Body of pancreas (tissue), 4 donors: ENCODE data around the gene MAPK1. TPM values are rescaled to one million over a fixed set of nuclear protein-coding genes. Genes with fewer than 3 reads are reported as not detected.
A peak's percentile ranks its signal among the peaks of the same experiment; 100 is the strongest.

ENCODE experiments used
- ATAC-seq: fragments of 150-250 bp; one replicate; pipeline ENCODE4 v1.9.1; 2016
- DNase-seq, 4 donors: peaks; one replicate each; pipeline ENCODE4 v3.0.0-alpha.2; 2019
- H3K27ac ChIP-seq, 4 donors: fragments of 200-600 bp; sonication (generic); 1 replicate in 3 of 4; 2 replicates in 1 of 4; pipeline versions ENCODE4 v1.5.1 to v1.6.1; 2016 to 2019; ENCODE audit warnings: mild to moderate bottlenecking in 1 of 4, mixed read lengths in 1 of 4, moderate library complexity in 1 of 4
- H3K27me3 ChIP-seq, 2 donors: fragments of 200-600 bp; sonication (generic); one replicate each; pipeline ENCODE4 v1.6.0; 2016; ENCODE audit warnings: mild to moderate bottlenecking in 1 of 2
- H3K36me3 ChIP-seq, 2 donors: fragments of 200-600 bp; sonication (generic); replicated peaks in 1 of 2; 2 replicates each; pipeline ENCODE4 v1.5.1; 2016; ENCODE audit warnings: low read depth in 2 of 2; ENCODE audit not compliant: insufficient read depth in 1 of 2
- H3K4me1 ChIP-seq: fragments of 200-600 bp; sonication (generic); one replicate; pipeline ENCODE4 v1.6.0; 2016
- H3K4me3 ChIP-seq, 2 donors: fragments of 200-600 bp; sonication (generic); 1 replicate in 1 of 2; 2 replicates in 1 of 2; pipeline ENCODE4 v1.5.1; 2016 to 2019
- H3K9me3 ChIP-seq, 3 donors: fragments of 200-600 bp; sonication (generic); 1 replicate in 2 of 3; 2 replicates in 1 of 3; pipeline ENCODE4 v1.5.1; 2016
- POLR2A ChIP-seq, 3 donors: fragments of 450-650 bp; IDR thresholded peaks; one replicate each; pipeline ENCODE4 v1.6.1; 2016; ENCODE audit warnings: antibody characterized with exemption in 3 of 3, mild to moderate bottlenecking in 2 of 3
- WGBS, 2 donors: methylation state at CpG; one replicate each; pipeline ENCODE4 v1.1.5; 2017; 5-methylcytosine and 5-hydroxymethylcytosine counted together
- intact Hi-C: fragments of 100-400 bp; cut with DNase I; formaldehyde crosslinking; loops from one replicate; pipeline ENCODE4 v1.15.1; 2023
- total RNA-seq, 2 donors: library from RNA; depleted of rRNA; stranded (reverse); fragments of >200 nt; gene quantifications; one replicate each; pipeline ENCODE4 v1.1.0, GENCODE V29; 2016
- TF ChIP-seq, protein P1 (sequence below), 7 experiments: fragments of 450-650 bp in 4 of 7; fragments of 200-600 bp in 3 of 7; sonication (generic) in 3 of 7; IDR thresholded peaks; one replicate each; pipeline ENCODE4 v1.5.1; 2016 to 2019; ENCODE audit warnings: antibody characterized with exemption in 7 of 7

The MAPK1 gene
- total RNA-seq, 2 donors from 2014 or later: 25.4 to 44.1 TPM

DNA sequence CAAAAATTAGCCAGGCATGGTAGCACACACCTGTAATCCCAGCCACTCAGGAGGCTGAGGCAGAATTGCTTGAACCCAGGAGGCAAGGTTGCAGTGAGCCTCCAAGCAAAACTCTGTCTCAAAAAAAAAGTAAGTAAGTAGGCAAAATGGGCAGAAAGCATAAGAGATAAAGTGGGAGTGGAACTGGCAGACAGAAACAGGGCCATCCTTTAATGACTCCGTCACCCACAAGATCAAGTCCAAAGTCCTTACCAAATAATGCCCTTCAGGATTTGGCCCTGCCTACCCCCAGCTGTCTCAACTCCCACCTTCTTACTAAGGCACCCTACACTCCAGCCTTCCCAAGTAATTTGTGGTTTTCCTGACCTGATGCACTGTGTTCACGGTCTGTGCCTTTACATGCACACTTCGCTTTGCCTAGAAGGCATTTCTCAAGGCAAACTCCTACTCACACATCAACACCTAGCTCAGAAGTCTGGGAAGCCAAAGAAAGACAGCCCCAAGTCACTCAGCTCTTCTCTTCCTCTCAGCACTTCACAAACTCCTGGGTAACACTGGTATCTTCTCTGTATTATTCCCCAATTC lies 6.1 kb downstream of the MAPK1 start:
- H3K27ac ChIP-seq: no peak overlapping the region
- no peaks in the 10 kb centered on the region for H3K27me3 ChIP-seq
- ATAC-seq (peak; percentile 36), DNase-seq (peak in 1 of 4 donors; percentile 31)
- no peak overlapping the region for H3K4me3 ChIP-seq
- no peaks in the 10 kb centered on the region for H3K36me3 ChIP-seq
- 47 to 58% methylated on average over 3 of the region's 3 CpGs for whole genome bisulfite sequencing, 2 donors
- intact Hi-C loops: no loop called here
- H3K4me1 ChIP-seq: peaks cover 78% of the 10 kb centered on the region
- TF ChIP-seq POLR2A (IDR thresholded peaks at IDR 0.05): no peak
- TF ChIP-seq, protein P1, sequence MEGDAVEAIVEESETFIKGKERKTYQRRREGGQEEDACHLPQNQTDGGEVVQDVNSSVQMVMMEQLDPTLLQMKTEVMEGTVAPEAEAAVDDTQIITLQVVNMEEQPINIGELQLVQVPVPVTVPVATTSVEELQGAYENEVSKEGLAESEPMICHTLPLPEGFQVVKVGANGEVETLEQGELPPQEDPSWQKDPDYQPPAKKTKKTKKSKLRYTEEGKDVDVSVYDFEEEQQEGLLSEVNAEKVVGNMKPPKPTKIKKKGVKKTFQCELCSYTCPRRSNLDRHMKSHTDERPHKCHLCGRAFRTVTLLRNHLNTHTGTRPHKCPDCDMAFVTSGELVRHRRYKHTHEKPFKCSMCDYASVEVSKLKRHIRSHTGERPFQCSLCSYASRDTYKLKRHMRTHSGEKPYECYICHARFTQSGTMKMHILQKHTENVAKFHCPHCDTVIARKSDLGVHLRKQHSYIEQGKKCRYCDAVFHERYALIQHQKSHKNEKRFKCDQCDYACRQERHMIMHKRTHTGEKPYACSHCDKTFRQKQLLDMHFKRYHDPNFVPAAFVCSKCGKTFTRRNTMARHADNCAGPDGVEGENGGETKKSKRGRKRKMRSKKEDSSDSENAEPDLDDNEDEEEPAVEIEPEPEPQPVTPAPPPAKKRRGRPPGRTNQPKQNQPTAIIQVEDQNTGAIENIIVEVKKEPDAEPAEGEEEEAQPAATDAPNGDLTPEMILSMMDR (IDR thresholded peaks at IDR 0.05): no peak
- H3K9me3 ChIP-seq: no peaks in the 10 kb centered on the region

DNA sequence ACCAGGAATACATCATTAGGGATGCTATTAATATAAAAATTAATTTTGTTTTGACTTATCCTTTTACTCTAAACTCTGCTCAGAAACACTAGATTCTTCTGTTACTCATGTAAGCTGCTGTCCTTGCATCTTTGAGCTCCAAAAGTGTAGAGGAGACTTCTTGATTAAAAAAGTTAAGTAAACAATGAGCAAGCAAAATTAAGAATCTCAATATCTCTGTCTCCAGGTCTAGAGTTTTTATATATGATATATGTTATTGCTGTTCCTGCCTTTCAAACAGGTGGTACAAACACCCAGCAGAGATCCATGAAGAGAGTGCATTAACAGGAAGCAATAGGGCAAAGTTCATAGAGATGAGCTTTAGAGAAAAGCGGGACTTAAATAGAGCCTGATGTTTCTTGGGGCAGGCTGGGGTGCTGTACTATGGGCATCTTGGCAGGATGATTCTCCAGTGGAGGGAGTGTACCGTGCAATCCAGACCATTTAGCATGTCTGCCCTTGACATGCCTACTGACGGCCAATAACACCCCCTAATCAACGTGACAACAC lies 6.9 kb downstream of the MAPK1 start:
- TF ChIP-seq, protein P1 (IDR thresholded peaks at IDR 0.05): no peak
- TF ChIP-seq POLR2A (IDR thresholded peaks at IDR 0.05): no peak
- no peaks in the 10 kb centered on the region for H3K27me3 ChIP-seq
- no peak overlapping the region for H3K4me3 ChIP-seq
- WGBS, 2 donors: 46 to 58% methylated on average over 4 of the region's 4 CpGs
- ATAC-seq: no peak
- DNase-seq: no peak
- H3K4me1 ChIP-seq: peaks cover 73% of the 10 kb centered on the region
- H3K27ac ChIP-seq: no peak overlapping the region
- H3K9me3 ChIP-seq: no peaks in the 10 kb centered on the region
- intact Hi-C loops: no loop called here
- no peaks in the 10 kb centered on the region for H3K36me3 ChIP-seq

DNA sequence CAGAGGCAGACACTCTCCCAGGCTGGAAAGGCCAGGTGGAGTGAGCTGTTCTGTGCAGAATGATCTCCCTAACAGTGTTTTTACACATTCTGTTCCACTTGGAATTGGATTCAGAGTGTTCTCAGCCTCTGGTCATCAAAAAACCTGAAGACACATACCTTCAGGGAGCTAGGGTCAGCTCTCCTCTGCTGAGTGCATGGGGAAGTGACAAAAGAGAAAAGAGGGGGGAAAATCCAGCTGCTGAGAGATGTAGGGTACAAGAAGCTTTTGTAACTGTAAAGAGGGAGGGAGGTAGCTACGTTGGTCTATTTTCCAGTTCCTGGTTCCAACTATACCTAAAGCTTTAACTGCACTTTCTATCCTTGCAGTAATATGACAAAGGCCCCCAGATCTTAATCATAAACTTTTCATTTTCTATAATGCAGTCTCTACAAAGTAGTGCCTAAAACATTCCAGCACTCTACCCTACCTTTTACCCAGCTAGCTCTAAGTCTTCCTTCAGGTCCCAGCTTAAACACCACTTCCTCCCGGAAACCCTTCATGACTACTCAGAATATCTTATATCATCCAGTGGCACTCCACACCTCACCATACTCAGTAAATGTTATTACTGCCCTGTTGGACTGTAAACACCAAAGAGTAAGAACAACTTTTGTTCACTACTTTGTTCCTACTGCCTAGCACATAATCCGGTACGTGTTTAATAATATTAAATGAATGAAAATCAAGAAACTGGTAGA lies 9.2 kb downstream of the MAPK1 start:
- no peaks in the 10 kb centered on the region for H3K36me3 ChIP-seq
- H3K9me3 ChIP-seq: no peaks in the 10 kb centered on the region
- peaks cover 70% of the 10 kb centered on the region for H3K4me1 ChIP-seq
- H3K27ac ChIP-seq: peak overlapping the region in 2 of 4 donors; percentile 4 to 12
- TF ChIP-seq, protein P1 (IDR thresholded peaks at IDR 0.05): no peak
- no peak for TF ChIP-seq POLR2A (IDR thresholded peaks at IDR 0.05)
- ATAC-seq: no peak
- DNase-seq: no peak
- H3K27me3 ChIP-seq: no peaks in the 10 kb centered on the region
- intact Hi-C loops: no loop called here
- no peak overlapping the region for H3K4me3 ChIP-seq
- 53 to 57% methylated on average over 4 of the region's 4 CpGs for WGBS, 2 donors

DNA sequence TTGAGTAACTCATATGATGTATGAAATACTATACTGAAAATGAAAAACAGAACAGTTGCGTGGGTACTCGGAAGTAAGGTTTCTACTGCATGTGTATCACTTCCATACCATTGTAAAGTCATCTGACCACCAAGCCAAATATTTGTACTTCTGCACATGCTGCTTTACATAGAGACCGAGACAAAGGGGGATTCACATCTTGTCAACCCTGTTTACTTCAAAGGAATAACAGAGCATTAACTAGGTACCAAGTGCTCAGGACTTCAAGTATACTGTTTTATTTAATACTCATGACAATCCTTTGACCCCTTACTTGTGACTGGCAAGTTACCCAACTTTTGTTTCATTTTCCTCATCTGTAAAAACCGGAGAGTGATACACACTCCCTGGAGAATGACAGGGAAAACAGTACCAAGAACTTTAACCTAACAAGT lies 9.9 kb downstream of the MAPK1 start:
- DNase-seq (no peak), ATAC-seq (no peak)
- TF ChIP-seq, protein P1 (IDR thresholded peaks at IDR 0.05): no peak
- no peak for TF ChIP-seq POLR2A (IDR thresholded peaks at IDR 0.05)
- no peaks in the 10 kb centered on the region for H3K36me3 ChIP-seq
- H3K27ac ChIP-seq: peak overlapping the region in 1 of 4 donors; percentile 12
- H3K4me1 ChIP-seq: peaks cover 66% of the 10 kb centered on the region
- no peaks in the 10 kb centered on the region for H3K9me3 ChIP-seq
- H3K4me3 ChIP-seq: no peak overlapping the region
- H3K27me3 ChIP-seq: no peaks in the 10 kb centered on the region
- WGBS, 2 donors: 21 to 34% methylated on average over 4 of the region's 4 CpGs
- intact Hi-C loops: no loop called here
